ENCODE results near the gene KSR1. TPM values are rescaled to one million over a fixed set of nuclear protein-coding genes. Genes with fewer than 3 reads are reported as not detected.

KSR1 gene
- total RNA-seq, 2 donors from 2014 or later, result 13.9 to 16.5 TPM

GRCh38 chr17:27530764-27531391 is 74.6 kb downstream of the KSR1 start:
- no peak overlapping the region for H3K9ac ChIP-seq (ENCODE audit: low read depth in 2 of 2, low read length in 2 of 2)
- TF ChIP-seq CTCF (IDR thresholded peaks at IDR 0.05), result no peak
- no peaks in the 10 kb centered on the region for H3K27me3 ChIP-seq
- intact Hi-C loops (cut with DNase I), result no loop called here
- H3K36me3 ChIP-seq, result no peaks in the 10 kb centered on the region
- no peaks in the 10 kb centered on the region for H3K9me3 ChIP-seq
- no peak overlapping the region for H3K4me3 ChIP-seq
- peaks cover 10% of the 10 kb centered on the region for H3K4me1 ChIP-seq
- H3K27ac ChIP-seq, result no peak overlapping the region
- no peak for DNase-seq

GRCh38 chr17:27531469-27531961 is 75.3 kb downstream of the KSR1 start:
- Histone ChIP-seq H3K4me3 (no peak overlapping the region), H3K4me1 (peaks cover 16% of the 10 kb centered on the region), H3K36me3 (no peaks in the 10 kb centered on the region), H3K9me3 (no peaks in the 10 kb centered on the region), H3K9ac (ENCODE audit: low read depth in 2 of 2, low read length in 2 of 2) (no peak overlapping the region), H3K27ac (no peak overlapping the region), H3K27me3 (no peaks in the 10 kb centered on the region)
- intact Hi-C loops (cut with DNase I), result no loop called here
- TF ChIP-seq CTCF (IDR thresholded peaks at IDR 0.05), result no peak
- DNase-seq, result no peak

- no peak for DNase-seq
- H3K9me3 ChIP-seq, result no peaks in the 10 kb centered on the region
- no peaks in the 10 kb centered on the region for H3K27me3 ChIP-seq
- H3K9ac ChIP-seq (ENCODE audit: low read depth in 2 of 2, low read length in 2 of 2), result peak overlapping the region in 1 of 2 donors; percentile 34
- H3K27ac ChIP-seq, result no peak overlapping the region
- no peak overlapping the region for H3K4me3 ChIP-seq
- no peak for TF ChIP-seq CTCF (IDR thresholded peaks at IDR 0.05)
- intact Hi-C loops (cut with DNase I), result no loop called here
- H3K4me1 ChIP-seq, result peaks cover 17% of the 10 kb centered on the region
- H3K36me3 ChIP-seq, result no peaks in the 10 kb centered on the region
Observed at GRCh38 chr17:27532269-27533263, 76.3 kb downstream of the KSR1 start.

- H3K36me3 ChIP-seq, result no peaks in the 10 kb centered on the region
- intact Hi-C loops (cut with DNase I), result no loop called here
- H3K4me3 ChIP-seq, result no peak overlapping the region
- H3K27ac ChIP-seq, result no peak overlapping the region
- no peaks in the 10 kb centered on the region for H3K27me3 ChIP-seq
- no peak for TF ChIP-seq CTCF (IDR thresholded peaks at IDR 0.05)
- peaks cover 17% of the 10 kb centered on the region for H3K4me1 ChIP-seq
- no peak for DNase-seq
- H3K9me3 ChIP-seq, result no peaks in the 10 kb centered on the region
- H3K9ac ChIP-seq (ENCODE audit: low read depth in 2 of 2, low read length in 2 of 2), result no peak overlapping the region
Observed at GRCh38 chr17:27533874-27534815, 77.9 kb downstream of the KSR1 start.
